ENCODE measurements around the gene B4GALT2. TPM values are rescaled to one million over a fixed set of nuclear protein-coding genes. Genes with fewer than 3 reads are reported as not detected.

B4GALT2 gene
- total and polyA plus RNA-seq, 9 of the 15 experiments (the other 6 are each of a cell fraction or from before 2014, with no cell fraction given): 1.3 to 86.8 (median 43.8) TPM

GRCh38 chr1:44002606-44003157 is 23.7 kb downstream of the B4GALT2 start:
- TF ChIP-seq ZBTB7A (IDR thresholded peaks at IDR 0.05; ENCODE audit: borderline replicate concordance, control insufficient read depth, low read depth, low read length) (peak; percentile 87), KLF13 (tag; IDR thresholded peaks at IDR 0.05; ENCODE audit: borderline replicate concordance, low read depth) (no peak), POLR2G (IDR thresholded peaks at IDR 0.05; ENCODE audit: low read depth, low read length) (peak; percentile 35; the same call in 1 of the 2 replicates), TAF9B (IDR thresholded peaks at IDR 0.05; ENCODE audit: partially characterized antibody) (no peak)
- TF ChIP-seq, protein P1, sequence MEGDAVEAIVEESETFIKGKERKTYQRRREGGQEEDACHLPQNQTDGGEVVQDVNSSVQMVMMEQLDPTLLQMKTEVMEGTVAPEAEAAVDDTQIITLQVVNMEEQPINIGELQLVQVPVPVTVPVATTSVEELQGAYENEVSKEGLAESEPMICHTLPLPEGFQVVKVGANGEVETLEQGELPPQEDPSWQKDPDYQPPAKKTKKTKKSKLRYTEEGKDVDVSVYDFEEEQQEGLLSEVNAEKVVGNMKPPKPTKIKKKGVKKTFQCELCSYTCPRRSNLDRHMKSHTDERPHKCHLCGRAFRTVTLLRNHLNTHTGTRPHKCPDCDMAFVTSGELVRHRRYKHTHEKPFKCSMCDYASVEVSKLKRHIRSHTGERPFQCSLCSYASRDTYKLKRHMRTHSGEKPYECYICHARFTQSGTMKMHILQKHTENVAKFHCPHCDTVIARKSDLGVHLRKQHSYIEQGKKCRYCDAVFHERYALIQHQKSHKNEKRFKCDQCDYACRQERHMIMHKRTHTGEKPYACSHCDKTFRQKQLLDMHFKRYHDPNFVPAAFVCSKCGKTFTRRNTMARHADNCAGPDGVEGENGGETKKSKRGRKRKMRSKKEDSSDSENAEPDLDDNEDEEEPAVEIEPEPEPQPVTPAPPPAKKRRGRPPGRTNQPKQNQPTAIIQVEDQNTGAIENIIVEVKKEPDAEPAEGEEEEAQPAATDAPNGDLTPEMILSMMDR (IDR thresholded peaks at IDR 0.05 in 2 of 3, conservative IDR thresholded peaks at IDR 0.05 in 1 of 3; ENCODE audit: insufficient read depth in 2 of 3, low read depth in 1 of 3, low read length in 3 of 3): peak; percentile 20 to 50 (median 48); a peak in 4 of 6 replicates
- FAIRE-seq: no peak
- H3K27ac ChIP-seq (ENCODE audit: extremely low read depth, low read depth, low read length): no peak overlapping the region
- H3K9me1 ChIP-seq (ENCODE audit: control insufficient read depth, insufficient read depth, low read length): peaks cover 5% of the 10 kb centered on the region
- no TSS peak for BruUV-seq (replicated peaks)
- H2AFZ ChIP-seq (ENCODE audit: low read depth, low read length): no peak overlapping the region
- no peak for ATAC-seq
- H3K4me1 ChIP-seq (replicated peaks in 1 of 2; ENCODE audit: control insufficient read depth in 2 of 2, insufficient read depth in 2 of 2, low read length in 2 of 2): peaks cover 0 to 49% of the 10 kb centered on the region in 2 experiments; a peak in 3 of 5 replicates
- H3K9me3 ChIP-seq (replicated peaks; ENCODE audit: control insufficient read depth, insufficient read depth, low read depth, low read length): no peaks in the 10 kb centered on the region
- no peak overlapping the region for H3K4me3 ChIP-seq
- no peak for DNase-seq (ENCODE audit: extremely low read depth in 1 of 4, low spot score in 3 of 4)
- intact Hi-C loops (cut with micrococcal nuclease) (no loop called here), in situ Hi-C loops (cut with MboI) (no loop called here)
- POLR2A ChIA-PET: interaction anchor here (0.9 to 2.1 kb wide), 2 partner anchors 12 to 34 kb away, joined by 5 to 8 read pairs; no protein-coding TSS in a partner anchor
- no peaks in the 10 kb centered on the region for H3K79me2 ChIP-seq (ENCODE audit: control insufficient read depth, insufficient read depth, low read length)
- no peaks in the 10 kb centered on the region for H4K20me1 ChIP-seq (replicated peaks; ENCODE audit: control insufficient read depth, insufficient read depth, low read length)
- no peak overlapping the region for H3K4me2 ChIP-seq (ENCODE audit: insufficient read depth, low read length)
- H3K9ac ChIP-seq (ENCODE audit: insufficient read depth in 1 of 2, low read depth in 2 of 2, low read length in 2 of 2): no peak overlapping the region
- 69% methylated on average over 13 of the region's 14 CpGs for WGBS (ENCODE audit: insufficient coverage, low coverage, missing lambda C conversion rate)
- H3K27me3 ChIP-seq (ENCODE audit: control insufficient read depth in 2 of 2, insufficient read depth in 2 of 2, low read length in 2 of 2): no peaks in the 10 kb centered on the region
- H3K36me3 ChIP-seq (ENCODE audit: control insufficient read depth, insufficient read depth, low read length): peaks cover 3% of the 10 kb centered on the region; the same call in 1 of the 3 replicates
- CTCF ChIA-PET (ENCODE audit: low intra/inter-chr PET ratio): interaction anchor here (0.6 to 0.9 kb wide), 2 partner anchors 45 to 608 kb away, joined by 3 read pairs; no protein-coding TSS in a partner anchor

Measured in K562 (cell line).